ENCODE results near the gene RAD23B.
"Not testable (repeated sequence)": the region's sequence is repeated elsewhere in the genome, so short reads cannot be mapped to it uniquely, and the experiment has no call there.

Gene RAD23B

DNA sequence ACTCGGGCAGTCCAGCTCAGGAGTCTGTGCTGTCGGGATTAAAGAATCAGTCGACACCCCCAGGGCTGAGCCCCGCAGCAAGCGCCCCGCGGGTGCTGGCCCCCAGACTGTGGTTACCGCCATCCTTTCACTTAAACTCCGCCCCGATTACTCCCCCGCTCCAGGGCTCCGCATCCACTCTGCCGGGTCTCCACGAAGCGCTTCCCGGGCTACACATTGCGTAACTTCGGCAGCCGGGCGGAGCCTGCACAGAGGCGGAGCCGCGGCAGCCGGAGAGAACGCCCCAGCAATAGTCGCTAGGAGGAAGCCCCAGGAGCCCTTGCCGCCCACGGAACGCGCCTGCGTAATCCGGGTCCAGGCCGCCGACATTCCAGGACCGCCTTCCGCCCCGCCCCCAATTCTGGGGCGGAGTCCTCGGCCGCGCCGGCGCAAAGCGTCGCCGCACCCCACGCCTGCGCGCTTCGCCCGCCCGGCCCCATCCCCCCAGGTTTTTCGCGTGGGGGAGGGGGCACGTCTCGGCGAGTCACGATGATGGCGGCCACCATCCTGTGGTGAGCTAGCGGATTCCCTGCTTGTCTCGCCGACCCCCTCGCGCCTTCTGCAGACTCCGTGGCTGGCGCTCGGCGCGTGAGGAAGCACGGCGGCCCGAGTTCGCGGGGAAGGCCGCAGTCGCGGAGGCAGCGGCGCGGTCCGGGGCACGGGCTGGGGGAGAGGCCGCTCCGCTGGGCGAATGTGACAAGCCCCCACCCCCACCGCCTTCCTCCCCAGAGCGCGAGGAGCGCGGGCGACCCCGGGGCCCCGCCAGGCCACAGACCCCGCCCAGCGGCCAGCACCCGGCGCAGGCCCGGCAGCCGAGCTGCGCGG is at the start of gene RAD23B:
Gene RAD23B, plus strand, starts transcription at position 521 of the 864 bp plus-strand sequence. CDS start 351 bp downstream, outside the sequence.
- in situ Hi-C loops (cut with MboI; ENCODE audit: low sequenced_read_pairs) = no loop called here

DNA sequence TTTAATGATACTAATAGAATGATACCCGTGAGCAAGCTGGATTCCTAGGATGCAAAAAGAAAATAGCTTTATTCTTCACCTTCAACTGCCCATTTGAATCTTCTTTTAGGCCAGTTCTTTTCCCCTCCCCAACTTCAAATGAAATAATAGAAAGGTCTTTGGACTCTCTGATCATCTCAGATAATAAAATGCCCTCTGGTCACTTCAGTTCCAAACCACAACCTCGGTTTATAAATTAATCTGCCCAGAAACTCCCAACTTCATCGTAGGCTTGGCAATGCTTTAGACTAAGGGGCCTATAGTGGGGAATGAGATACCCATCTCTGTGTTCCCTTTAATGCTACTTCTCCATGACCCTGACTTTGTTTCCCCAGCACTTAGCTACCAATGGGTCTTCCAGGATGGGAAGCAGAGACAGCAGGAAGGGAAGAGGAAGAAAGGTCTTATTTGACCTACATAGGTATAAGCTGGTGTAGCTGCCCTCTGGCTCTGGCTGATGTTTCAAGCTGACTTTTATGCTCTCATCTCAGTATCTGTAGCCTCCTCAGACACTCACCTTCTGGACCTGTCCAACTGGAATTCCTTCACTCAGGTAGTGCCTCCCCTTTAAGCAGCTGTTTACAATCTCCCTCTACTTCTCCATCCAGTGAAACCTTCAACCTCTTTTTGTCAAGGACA is 47.2 kb upstream of the RAD23B start:
- in situ Hi-C loops (cut with MboI; ENCODE audit: low sequenced_read_pairs) = no loop called here

DNA sequence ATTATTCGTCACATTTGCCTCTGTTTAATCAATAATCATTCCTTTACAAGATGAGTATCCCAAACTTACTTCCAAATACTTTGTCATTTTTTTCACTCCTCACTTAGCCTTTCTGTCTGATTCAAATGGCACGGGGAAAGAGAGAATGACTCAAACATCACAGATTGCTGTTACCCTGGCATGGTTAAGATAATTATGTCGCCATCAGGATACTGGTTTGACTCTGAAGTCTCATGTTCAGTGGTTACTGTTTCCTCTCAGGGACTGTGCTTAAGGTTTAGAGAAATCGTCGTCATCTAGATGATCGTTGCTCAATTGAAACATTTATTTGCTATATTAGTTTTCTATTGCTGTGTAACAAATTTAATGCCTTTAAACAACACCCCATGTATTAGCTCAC is 45.2 kb upstream of the RAD23B start:
- in situ Hi-C loops (cut with MboI; ENCODE audit: low sequenced_read_pairs) = no loop called here

DNA sequence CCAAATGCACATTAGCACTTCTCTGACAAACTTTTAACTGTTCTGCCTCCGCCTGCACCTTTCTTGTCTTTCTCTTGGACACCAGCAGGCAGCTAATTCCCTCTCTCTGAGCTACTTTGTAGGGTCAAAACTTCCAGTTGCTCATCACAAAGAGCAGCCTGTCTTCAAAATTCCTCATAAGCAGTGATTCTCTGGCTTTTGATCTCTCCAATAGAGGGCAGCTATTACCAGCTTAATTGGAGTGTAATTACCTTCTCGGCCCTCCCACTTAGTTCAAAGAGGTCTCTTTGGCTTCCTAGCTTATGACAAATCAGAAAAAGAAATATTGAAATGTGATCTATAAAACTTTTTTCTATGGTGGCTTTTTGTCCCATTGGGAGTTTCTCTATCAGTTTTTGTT is 43.6 kb upstream of the RAD23B start:
- in situ Hi-C loops (cut with MboI; ENCODE audit: low sequenced_read_pairs) = no loop called here

DNA sequence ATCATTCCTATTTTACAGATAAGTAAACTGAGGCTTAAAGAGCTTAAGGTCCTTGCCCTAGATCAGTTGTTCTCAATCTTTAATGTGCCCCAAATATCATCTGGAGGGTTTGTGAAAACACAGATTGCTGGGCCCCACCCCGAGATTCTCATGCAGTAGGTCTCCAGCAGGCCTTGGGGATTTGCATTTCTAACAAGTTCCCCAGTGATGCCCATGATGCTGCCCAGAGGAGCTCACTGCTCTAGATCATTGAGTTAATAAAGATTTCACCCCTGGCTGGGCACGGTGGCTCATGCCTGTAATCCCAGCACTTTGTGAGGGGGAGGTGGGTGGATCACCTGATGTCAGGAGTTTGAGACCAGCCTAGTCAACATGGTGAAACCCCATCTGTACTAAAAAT is 42.8 kb upstream of the RAD23B start:
- in situ Hi-C loops (cut with MboI; ENCODE audit: low sequenced_read_pairs) = no loop called here

DNA sequence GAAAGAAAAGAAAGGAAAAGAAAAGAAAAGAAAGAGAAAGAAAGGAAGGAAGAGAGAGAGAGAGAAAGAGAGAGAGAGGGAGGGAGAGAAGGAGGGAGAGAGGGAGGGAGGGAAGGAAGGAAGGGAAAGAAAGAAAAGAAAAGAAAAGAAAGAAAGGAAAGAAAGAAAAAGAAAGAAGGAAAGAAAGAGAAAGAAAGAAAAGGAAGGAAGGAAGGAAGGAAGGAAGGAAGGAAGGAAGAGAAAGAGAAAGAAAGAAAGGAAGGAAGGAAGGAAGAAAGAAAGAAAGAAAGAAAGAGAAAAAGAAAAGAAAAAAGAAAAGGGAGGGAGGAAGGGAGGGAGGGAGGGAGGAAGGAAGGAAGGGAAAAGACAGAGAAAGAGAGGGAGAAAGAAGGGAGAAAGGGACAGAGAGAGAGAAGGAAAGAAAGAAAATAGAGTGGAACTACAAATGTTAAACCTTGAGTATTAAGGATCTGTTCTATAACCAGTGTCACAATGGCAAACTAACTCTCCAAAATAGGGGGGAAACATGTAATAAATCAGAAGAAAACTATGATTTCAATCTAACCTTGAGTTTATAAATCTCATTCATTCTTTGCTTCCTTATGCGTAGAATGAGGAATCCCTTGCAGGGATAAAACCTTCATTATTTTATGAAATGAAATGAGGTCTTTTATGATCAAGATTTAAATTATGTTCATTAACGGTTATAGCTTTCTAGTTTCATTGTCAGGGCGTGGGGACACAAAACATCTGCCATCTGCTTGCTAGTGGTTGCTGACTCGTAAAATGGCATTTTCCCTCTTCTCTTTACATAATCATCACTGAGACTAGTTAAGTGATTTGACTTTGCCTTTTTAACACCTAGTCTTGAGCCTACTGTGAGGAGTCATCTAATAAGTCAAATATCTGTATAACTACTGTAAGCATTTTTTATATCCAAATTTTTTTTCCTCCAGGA is 40.7 kb upstream of the RAD23B start:
- in situ Hi-C loops (cut with MboI; ENCODE audit: low sequenced_read_pairs) = no loop called here

DNA sequence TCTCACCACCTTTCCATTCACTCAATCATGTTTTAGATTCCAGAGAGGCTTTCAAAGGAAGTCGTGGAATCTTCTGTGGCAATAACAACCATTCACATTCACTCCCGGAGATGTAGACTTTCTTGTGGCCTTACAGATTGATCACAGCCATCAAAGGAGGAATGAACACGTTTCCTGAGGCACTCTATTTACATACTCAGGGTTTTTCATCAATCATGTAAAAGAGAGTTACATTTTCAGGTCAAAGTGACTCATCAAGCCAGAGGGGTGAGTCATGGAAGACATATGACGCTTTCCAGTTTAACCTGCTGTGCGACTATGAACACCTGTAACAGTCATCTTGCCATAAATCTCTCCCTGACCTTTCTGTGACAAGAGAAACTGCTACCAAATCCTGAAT is 39.3 kb upstream of the RAD23B start:
- in situ Hi-C loops (cut with MboI; ENCODE audit: low sequenced_read_pairs) = no loop called here

DNA sequence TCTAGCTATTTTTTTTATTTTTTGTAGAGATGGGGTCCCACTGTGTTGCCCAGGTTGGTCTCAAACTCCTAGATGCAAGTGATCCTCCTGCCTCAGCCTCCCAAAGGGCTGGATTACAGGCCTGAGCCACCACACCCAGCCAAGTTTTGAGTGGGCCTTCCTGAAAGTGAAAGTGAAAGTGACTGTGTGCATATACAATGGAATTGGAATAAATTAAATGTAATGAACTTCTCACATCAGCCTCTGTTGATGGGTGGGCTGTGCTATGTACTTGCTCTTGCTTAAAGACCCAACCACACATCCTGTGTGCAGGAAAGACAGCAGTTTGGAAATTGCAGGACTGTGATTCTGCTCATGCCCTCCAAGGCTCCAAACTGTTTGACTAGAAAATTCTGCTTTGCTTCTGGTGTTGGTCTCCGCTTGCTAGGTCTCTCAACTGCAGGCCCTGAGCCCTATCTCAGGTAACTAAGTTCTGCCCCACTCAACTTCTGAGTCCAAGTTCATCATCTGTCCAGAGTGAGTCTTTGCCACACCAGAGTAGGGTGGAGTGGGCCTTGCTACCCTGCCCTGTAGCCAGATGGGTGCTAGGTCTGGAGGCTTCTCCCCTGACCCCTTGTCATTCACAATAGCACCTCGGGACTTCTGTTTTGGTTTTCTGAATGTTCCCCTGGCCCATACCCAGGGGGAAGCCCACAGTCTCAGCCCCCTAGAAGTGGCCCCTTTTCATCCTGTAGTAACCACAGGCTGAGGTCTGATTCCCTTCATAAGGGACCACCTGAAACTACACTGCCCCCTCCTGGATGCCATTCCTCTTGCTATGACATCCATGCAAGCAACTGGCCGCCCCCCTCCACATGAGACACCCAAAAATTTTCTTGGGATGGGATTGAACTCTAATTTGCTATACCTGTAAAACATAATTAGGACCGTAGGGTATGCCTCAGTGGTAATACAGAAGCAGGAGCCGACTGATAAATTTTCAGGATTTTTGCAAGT is 36.5 kb upstream of the RAD23B start:
- in situ Hi-C loops (cut with MboI; ENCODE audit: low sequenced_read_pairs) = no loop called here

DNA sequence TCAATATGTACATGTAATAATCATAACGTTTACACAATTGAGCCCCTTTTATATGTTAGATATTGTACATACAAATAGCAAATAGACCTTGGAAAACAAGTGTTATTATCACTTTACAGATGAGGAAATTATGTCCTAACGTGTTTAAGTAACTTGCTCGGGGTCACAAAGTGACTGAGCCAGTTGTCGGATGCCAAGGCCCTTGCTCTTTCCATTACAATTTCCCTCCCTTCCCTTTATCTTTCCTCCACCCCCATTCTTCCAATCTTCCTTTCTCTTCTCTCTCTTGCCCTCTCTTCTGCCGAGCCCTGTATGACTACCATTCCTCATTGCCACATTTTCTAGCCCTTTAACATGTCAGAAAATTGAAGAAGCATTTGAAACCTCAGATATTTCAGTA is 34.4 kb upstream of the RAD23B start:
- in situ Hi-C loops (cut with MboI; ENCODE audit: low sequenced_read_pairs) = no loop called here

DNA sequence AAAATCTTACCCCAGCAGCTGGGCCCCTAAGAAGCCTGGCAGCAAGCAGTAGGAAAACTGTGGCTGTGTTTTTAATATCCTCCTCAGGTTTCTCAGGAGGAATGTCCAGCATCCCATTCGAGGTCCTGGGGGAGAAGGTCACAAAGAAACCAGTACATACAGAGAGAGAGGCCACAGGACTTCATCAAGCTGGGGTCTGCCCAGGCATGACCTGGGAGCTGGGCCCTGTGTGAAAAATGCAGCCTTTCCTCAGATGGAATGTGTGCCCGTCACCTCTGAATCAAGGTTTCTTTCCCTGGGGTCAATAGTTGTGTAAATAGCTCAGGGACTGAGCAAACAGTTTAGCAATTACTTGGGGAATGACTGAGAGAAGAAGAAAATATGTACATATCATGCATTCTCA is 33.9 kb upstream of the RAD23B start:
- in situ Hi-C loops (cut with MboI; ENCODE audit: low sequenced_read_pairs) = no loop called here

DNA sequence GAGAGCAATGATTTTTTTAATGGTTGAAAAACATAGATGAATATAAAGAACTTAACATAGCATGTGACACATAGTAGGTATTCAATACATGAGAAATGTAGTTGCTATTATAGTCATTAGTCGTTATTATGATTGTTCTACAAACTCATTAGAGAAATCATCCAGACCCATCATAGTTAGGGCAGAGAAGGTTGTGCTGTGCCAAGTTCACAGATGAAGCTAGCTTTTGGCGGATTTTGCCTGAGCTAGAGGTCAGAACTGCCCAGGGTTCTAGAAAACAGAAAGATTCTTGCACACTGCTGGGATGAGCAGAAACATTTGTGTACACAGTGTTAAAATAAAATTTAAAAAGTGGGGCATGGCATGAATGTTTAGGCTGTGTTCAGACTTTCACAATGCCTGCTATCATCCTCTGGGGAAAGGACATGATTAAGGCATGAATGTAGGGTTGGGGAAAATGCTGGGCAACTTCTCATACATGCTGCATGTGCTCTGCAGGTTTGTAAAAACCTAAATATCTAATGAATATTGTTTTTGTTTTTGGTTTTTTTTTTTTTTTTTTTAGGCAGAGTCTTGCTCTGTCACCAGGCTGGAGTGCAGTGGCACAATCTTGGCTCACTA is 33.3 kb upstream of the RAD23B start:
- in situ Hi-C loops (cut with MboI; ENCODE audit: low sequenced_read_pairs) = no loop called here

DNA sequence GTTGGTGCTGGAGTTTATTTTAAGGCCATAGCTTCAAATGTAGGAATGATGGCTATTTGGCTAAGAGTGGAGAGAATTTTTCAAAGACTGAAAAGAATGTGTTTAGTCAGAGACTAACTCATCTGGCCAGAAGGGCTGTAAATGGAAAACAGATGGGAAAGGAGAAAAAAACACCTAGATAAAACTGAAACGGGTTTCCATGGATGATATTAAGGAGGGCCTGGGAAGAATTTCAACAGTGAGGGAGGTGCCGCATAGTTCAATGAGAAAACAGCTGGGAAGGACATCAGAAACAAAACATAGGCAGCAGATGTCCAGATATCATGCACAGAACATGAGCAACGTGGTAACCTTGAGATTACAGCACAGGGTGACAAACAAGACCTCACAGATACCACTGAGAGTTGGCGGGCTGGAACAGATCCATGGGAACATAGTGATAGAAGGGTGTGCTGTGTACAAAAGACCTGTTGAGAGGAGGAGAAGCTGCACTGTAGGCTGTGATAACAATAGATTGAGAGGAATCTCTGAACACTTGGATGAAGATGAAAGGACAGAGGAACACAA is 31.2 kb upstream of the RAD23B start:
- in situ Hi-C loops (cut with MboI; ENCODE audit: low sequenced_read_pairs) = no loop called here

DNA sequence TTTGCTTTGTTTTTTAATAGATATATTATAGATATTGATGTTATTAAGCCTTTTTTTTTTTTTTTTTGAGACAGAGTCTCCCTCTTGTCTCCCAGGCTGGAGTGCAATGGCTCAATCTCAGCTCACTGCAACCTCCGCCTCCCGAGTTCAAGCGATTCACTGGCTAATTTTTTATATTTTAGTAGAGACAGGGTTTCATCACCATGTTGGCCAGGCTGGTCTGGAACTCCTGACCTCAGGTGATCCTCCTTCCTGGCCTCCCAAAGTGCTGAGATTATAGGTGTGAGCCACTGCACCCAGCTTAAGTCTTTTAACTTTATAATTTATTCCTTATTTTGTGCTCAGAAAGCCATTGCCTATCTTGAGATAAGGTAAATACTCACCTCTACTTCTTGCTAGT is 24.2 kb upstream of the RAD23B start:
- in situ Hi-C loops (cut with MboI; ENCODE audit: low sequenced_read_pairs) = no loop called here

DNA sequence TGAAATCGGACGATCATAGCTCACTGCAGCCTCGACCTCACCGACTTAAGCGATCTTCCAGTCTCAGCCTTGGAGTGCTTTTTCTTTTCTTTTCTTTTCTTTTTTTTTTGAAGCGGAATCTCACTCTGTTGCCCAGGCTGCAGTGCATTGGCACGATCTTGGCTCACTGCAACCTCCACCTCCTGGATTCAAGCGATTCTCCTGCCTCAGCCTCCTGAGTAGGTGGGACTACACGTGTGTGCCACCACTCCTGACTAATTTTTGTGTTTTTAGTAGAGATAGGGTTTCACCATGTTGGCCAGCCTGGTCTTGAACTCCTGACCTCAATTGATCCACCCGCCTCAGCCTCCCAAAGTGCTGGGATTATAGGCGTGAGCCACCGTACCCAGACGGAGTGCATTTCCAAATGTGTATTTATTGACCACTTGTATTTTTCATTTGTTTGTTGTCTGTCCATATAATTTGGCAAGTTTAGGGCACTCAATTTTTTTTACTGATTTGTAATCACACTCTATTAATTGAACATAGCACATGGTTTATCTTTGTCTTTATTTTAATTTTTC is 23.2 kb upstream of the RAD23B start:
- in situ Hi-C loops (cut with MboI; ENCODE audit: low sequenced_read_pairs) = not testable (repeated sequence)

DNA sequence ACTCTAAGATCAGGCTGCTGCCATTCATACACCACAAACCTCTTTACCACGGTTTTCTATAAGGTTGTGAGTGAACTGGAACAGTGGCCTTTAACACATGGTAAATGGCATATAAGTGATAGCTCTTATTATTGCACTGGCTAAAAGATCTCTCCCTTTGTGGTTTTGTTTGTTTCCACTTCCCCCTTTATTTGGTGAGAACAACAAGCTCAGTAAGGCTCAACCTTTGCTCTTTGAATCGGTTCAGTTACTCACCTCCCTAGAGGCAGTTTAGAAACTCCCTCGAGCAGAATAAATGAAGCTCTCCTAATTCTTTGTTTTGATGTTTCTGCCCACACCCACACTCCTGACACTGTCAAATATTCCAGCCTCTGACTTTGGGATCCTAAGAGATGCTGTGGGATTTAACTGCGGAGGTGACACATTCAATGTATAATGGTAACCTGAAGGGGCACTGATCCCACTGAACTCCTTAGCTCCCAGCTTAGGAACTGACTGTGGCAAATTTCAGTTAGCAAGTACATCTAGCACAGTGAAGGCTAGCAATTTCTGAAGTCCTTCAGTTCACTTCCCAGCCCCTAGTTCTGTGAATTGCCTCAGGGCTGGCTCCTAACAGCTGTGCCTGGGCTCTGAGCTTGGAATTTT is 22.5 kb upstream of the RAD23B start:
- in situ Hi-C loops (cut with MboI; ENCODE audit: low sequenced_read_pairs) = no loop called here

DNA sequence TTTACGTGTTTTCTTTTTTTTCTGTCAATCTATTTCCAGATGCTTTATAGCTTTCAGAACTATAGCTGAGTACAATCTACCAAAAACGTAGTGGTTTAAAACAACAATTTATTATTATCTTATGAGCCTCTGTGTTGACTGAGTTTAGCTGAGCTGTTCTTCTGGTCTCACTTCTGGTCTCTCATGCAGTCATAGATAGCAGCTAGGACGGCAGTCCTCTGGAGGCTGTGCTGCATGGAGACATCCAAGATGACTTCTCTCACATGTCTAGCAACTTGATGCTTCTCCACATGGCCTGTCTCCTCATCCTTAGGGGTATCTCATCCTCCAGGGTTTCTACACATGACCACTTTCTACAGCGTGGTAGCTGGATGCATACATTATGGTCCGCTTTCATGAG is 22.0 kb upstream of the RAD23B start:
- in situ Hi-C loops (cut with MboI; ENCODE audit: low sequenced_read_pairs) = no loop called here

DNA sequence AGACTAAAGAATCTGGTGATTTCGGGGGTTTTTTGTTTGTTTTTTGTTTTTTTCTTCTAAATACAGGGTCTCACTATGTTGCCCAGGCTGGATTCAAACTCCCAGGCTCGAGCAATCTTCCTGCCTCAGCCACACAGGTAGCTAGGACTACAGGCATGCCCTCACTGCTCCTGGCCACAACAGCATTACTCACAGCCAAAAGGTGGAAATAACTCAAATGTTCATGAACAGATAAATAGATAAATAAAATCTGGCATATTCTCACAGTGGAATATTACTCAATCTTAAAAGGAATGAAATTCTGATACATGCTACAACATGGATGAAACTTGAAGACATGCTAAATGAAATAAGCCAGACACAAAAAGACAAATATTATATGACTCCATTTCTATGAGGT is 19.8 kb upstream of the RAD23B start:
- in situ Hi-C loops (cut with MboI; ENCODE audit: low sequenced_read_pairs) = no loop called here

DNA sequence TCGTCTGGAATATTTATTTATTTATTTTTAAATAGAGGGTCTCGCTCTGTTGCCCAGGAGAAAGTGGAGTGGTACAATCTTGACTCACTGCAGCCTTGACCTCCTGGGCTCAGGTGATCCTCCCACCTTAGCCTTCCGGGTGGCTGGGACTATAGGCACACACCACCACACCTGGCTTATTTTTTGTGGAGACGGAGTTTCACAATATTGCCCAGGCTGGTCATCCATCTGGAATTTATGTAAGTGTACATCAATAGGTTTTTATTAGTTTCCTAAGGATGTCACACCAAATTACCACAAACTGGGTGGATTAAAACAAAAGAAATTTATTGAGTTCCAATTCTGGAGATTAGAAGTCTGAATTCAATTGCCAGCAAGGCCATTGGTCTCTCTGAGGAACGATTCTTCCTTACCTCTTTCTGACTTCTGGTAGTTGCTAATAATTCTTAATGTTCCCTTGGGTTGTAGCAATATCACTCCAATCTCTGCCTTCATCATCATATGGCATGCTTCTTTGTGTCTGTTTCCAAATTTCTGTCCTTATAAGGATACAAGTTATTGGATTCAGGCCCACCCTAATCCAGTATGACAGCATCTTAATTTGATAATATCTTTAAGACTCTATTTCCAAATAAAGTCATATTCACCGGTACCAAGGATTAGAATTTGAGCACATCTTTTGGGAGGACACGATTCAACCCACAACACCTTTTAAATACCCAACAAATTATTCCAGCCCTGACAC is 16.3 kb upstream of the RAD23B start:
- in situ Hi-C loops (cut with MboI; ENCODE audit: low sequenced_read_pairs) = no loop called here

All from HL-60/S4 treated with phorbol 12-myristate 13-acetate at 8.2 ng/mL for 4 days and 3 days (cell line).